GM20000 (cell line): Measurements from ENCODE around the gene RCBTB2.

Experiments used
- DNase-seq: peaks from one replicate; pipeline ENCODE4 v3.0.0; 2012; ENCODE audit warnings: low spot score
- TF ChIP-seq, protein P1 (sequence below): IDR thresholded peaks from 2 replicates; pipeline ENCODE4 v1.5.1; 2012; ENCODE audit warnings: mild to moderate bottlenecking, control low read depth; ENCODE audit errors: extremely low read depth, missing control alignments

The RCBTB2 gene

GRCh38 chr13:48547663-48548092, 14.8 kb upstream of the RCBTB2 start:
- TF ChIP-seq, protein P1, sequence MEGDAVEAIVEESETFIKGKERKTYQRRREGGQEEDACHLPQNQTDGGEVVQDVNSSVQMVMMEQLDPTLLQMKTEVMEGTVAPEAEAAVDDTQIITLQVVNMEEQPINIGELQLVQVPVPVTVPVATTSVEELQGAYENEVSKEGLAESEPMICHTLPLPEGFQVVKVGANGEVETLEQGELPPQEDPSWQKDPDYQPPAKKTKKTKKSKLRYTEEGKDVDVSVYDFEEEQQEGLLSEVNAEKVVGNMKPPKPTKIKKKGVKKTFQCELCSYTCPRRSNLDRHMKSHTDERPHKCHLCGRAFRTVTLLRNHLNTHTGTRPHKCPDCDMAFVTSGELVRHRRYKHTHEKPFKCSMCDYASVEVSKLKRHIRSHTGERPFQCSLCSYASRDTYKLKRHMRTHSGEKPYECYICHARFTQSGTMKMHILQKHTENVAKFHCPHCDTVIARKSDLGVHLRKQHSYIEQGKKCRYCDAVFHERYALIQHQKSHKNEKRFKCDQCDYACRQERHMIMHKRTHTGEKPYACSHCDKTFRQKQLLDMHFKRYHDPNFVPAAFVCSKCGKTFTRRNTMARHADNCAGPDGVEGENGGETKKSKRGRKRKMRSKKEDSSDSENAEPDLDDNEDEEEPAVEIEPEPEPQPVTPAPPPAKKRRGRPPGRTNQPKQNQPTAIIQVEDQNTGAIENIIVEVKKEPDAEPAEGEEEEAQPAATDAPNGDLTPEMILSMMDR, result no peak
- no peak for DNase-seq

DNA sequence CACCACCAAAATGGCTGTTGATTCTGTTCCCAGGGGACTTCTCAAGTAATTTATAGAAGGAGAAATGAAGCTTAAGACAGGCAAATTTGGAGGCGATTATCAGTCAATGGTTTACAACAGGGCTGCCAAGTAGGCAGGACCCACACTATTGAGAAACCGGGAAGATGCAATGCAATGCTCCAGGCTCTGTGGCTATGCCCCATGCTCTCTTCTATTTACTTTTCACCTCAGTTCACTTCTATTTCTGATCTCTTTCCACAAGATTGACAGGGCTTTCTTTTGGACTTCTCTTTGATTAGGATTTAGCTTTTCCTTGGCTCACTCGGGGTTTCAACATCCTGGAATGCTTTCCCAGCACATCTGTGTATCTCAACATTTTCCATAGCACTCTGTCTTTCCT, 12.7 kb upstream of the RCBTB2 start:
- TF ChIP-seq, protein P1, result no peak
- no peak for DNase-seq

DNA sequence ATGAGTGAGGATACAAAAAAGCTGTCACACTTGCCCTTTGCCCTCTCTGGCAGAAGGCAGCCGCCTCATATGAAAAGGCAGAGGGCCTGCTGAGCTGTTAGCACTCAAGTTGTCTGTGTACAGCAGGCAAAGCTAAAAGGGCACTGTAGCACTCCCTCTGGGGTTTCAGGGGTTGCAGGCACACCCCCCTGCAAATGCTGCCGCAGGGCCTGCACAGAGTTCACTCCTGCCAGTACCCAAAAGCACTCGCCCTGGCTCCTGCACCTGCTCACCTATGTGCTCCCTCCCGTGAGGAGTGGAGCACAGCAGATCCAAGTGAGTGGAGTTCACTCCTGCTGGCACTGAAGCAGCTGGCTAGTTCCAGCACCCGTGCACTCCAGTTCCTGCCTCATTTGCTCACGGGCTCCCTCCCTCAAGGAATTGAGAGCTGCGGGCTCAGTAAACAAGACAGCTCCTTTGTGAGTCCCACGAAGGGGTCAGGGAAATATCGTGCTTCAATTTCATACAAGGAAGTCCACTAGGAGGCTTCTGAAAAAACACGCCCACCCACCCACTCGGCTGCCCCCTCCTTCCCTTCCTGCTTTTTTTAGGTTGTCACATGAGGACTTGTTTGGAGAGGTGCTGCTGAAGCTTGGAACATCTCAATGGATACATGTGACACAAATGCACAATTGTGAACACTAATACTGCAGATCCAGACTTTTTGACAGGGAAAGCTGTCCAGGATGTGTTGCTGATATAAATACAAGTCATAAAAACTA, 9.9 kb upstream of the RCBTB2 start:
- TF ChIP-seq, protein P1, result no peak
- no peak for DNase-seq

- TF ChIP-seq, protein P1, result no peak
- no peak for DNase-seq
Observed at GRCh38 chr13:48542138-48542537, 9.3 kb upstream of the RCBTB2 start.

- no peak for DNase-seq
- TF ChIP-seq, protein P1, result no peak
Observed at GRCh38 chr13:48539550-48539949, 6.7 kb upstream of the RCBTB2 start.

GRCh38 chr13:48536621-48537250, 3.9 kb upstream of the RCBTB2 start:
- TF ChIP-seq, protein P1, result no peak
- DNase-seq, result no peak

DNA sequence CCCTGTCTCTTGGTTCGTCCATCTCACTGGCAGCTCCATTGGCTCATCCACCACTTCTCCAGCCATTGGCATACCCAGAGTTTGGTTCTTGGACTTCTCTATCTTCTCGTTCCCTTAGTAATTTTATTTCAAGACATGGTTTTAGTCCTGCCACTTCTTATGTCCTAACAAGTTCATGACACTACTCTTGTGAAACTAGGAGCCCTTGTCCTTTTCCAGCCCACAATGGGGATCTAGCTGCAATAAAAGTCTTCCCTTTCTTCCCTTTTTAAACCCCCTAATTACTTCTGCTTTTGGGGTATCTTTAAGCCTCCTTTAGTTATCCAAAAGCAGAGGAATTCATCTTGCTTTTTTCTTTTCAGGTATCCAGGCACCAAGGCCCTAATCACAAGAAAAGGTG, 2.9 kb upstream of the RCBTB2 start:
- no peak for DNase-seq
- TF ChIP-seq, protein P1, result no peak
